H1 (cell line): ENCODE results near the gene PRSS48. TPM values are rescaled to one million over a fixed set of nuclear protein-coding genes. Genes with fewer than 3 reads are reported as not detected.

Source experiments
- CTCF ChIA-PET: fragments of 300-600 bp; sonication (Branson Sonifier 250); formaldehyde crosslinking; loops from one replicate; lab custom pipeline; 2021; ENCODE audit not compliant: partially characterized antibody; lab: Charles Lee
- POLR2A ChIA-PET: fragments of 300-600 bp; sonication (Branson Sonifier 250); formaldehyde crosslinking; loops from one replicate; lab custom pipeline; 2021; ENCODE audit warnings: inconsistent platforms; ENCODE audit not compliant: partially characterized antibody; lab: Charles Lee
- DNase-seq, 2 experiments: peaks; one replicate each; pipeline versions ENCODE4 v3.0.0 to v3.0.0-alpha.2; 2010 to 2022; ENCODE audit warnings: low spot score in 2 of 2, low read depth in 1 of 2, mixed read lengths in 1 of 2
- FAIRE-seq: peaks from 2 replicates; lab custom pipeline; 2011; peaks lifted over from hg19 to GRCh38; lab: Jason Lieb, UNC
- H2AFZ ChIP-seq: 2 replicates; pipeline ENCODE4 v1.8.1; 2012; ENCODE audit warnings: low read length, inconsistent platforms
- H2AK5ac ChIP-seq: 2 replicates; pipeline ENCODE4 v1.6.1; 2013; ENCODE audit warnings: low read depth, low read length
- H2BK120ac ChIP-seq: replicated peaks from 2 replicates; pipeline ENCODE3; 2013; ENCODE audit warnings: low read depth, low read length, inconsistent platforms
- H2BK12ac ChIP-seq: 2 replicates; pipeline ENCODE4 v1.6.1; 2013; ENCODE audit warnings: low read depth, low read length
- H2BK15ac ChIP-seq: 2 replicates; pipeline ENCODE4 v1.6.1; 2013; ENCODE audit warnings: low read length
- H2BK20ac ChIP-seq: 2 replicates; pipeline ENCODE4 v1.6.1; 2013; ENCODE audit warnings: low read length
- H2BK5ac ChIP-seq: 2 replicates; pipeline ENCODE4 v1.6.1; 2013; ENCODE audit warnings: low read depth, low read length
- H3K14ac ChIP-seq: 2 replicates; pipeline ENCODE4 v1.6.1; 2013; ENCODE audit warnings: inconsistent platforms; ENCODE audit not compliant: insufficient read length
- H3K18ac ChIP-seq: 2 replicates; pipeline ENCODE4 v1.6.1; 2013; ENCODE audit warnings: low read length; ENCODE audit errors: extremely low read depth
- H3K23ac ChIP-seq: 2 replicates; pipeline ENCODE4 v1.6.1; 2013; ENCODE audit warnings: inconsistent platforms; ENCODE audit not compliant: insufficient read length
- H3K23me2 ChIP-seq: 2 replicates; pipeline ENCODE4 v1.6.1; 2013; ENCODE audit warnings: low read depth, low read length
- H3K27ac ChIP-seq: 2 replicates; pipeline ENCODE4 v1.6.1; 2011; ENCODE audit warnings: low read depth, low read length, inconsistent platforms
- H3K27me3 ChIP-seq, 4 experiments: replicated peaks in 1 of 4; 1 replicate in 1 of 4; 2 replicates in 3 of 4; pipeline versions ENCODE4 v1.6.1 to v1.8.1; 2011 to 2013; ENCODE audit warnings: low read length in 3 of 4, mild to moderate bottlenecking in 3 of 4, inconsistent platforms in 2 of 4, mixed read lengths in 2 of 4, moderate library complexity in 1 of 4; ENCODE audit not compliant: control insufficient read depth in 3 of 4, insufficient read depth in 3 of 4; ENCODE audit errors: extremely low read depth in 1 of 4
- H3K36me3 ChIP-seq, 4 experiments: 2 replicates each; pipeline versions ENCODE4 v1.6.1 to v1.8.1; 2011 to 2013; ENCODE audit warnings: mild to moderate bottlenecking in 4 of 4, low read length in 3 of 4, moderate library complexity in 2 of 4, control low read depth in 1 of 4, inconsistent platforms in 1 of 4; ENCODE audit not compliant: insufficient read depth in 4 of 4, control insufficient read depth in 2 of 4
- H3K4ac ChIP-seq: replicated peaks from 2 replicates; pipeline ENCODE3; 2013; ENCODE audit warnings: low read length, low read depth, mixed read lengths, inconsistent platforms; ENCODE audit not compliant: insufficient read length
- H3K4me1 ChIP-seq, 4 experiments: replicated peaks in 1 of 4; 1 replicate in 1 of 4; 2 replicates in 3 of 4; pipeline versions ENCODE4 v1.6.1 to v1.8.1; 2011 to 2013; ENCODE audit warnings: low read length in 3 of 4, inconsistent platforms in 2 of 4, mixed read lengths in 1 of 4; ENCODE audit not compliant: insufficient read depth in 4 of 4, control insufficient read depth in 3 of 4
- H3K4me2 ChIP-seq, 2 experiments: 2 replicates each; pipeline versions ENCODE4 v1.6.1 to v1.8.1; 2011 to 2013; ENCODE audit warnings: low read depth in 2 of 2, low read length in 2 of 2, control low read depth in 1 of 2, inconsistent platforms in 1 of 2, mild to moderate bottlenecking in 1 of 2; ENCODE audit not compliant: insufficient read depth in 1 of 2
- H3K4me3 ChIP-seq, 4 experiments: fragments of 200-600, 300-600 bp in 1 of 4; sonication (generic), shearing (Covaris generic), sonication (Bioruptor Twin) in 1 of 4; 2 replicates each; pipeline versions ENCODE4 v1.5.1 to v1.8.1; 2011 to 2016; ENCODE audit warnings: low read length in 4 of 4, low read depth in 3 of 4, control low read depth in 2 of 4, inconsistent platforms in 2 of 4, mild to moderate bottlenecking in 2 of 4, mixed read lengths in 1 of 4, moderate library complexity in 1 of 4; ENCODE audit not compliant: insufficient read depth in 2 of 4; ENCODE audit errors: extremely low read depth in 1 of 4
- H3K56ac ChIP-seq: replicated peaks from 2 replicates; pipeline ENCODE3; 2013; ENCODE audit warnings: low read depth, mild to moderate bottlenecking, mixed read lengths, low read length, inconsistent platforms; ENCODE audit not compliant: insufficient read length
- H3K79me1 ChIP-seq: 2 replicates; pipeline ENCODE4 v1.6.1; 2013; ENCODE audit warnings: low read depth, low read length, control low read depth
- H3K79me2 ChIP-seq, 2 experiments: 2 replicates each; pipeline versions ENCODE4 v1.6.1 to v1.8.1; 2012 to 2013; ENCODE audit warnings: low read length in 2 of 2, mild to moderate bottlenecking in 2 of 2, inconsistent platforms in 1 of 2; ENCODE audit not compliant: insufficient read depth in 2 of 2, control insufficient read depth in 1 of 2
- H3K9ac ChIP-seq, 4 experiments: replicated peaks in 1 of 4; 1 replicate in 1 of 4; 2 replicates in 3 of 4; pipeline versions ENCODE4 v1.6.1 to v1.8.1; 2011 to 2013; ENCODE audit warnings: low read depth in 3 of 4, low read length in 3 of 4, control low read depth in 2 of 4, mild to moderate bottlenecking in 2 of 4, moderate library complexity in 2 of 4, inconsistent platforms in 1 of 4; ENCODE audit errors: extremely low read depth in 1 of 4
- H3K9me3 ChIP-seq, 2 experiments: 2 replicates each; pipeline versions ENCODE4 v1.6.1 to v1.8.1; 2012 to 2013; ENCODE audit warnings: mild to moderate bottlenecking in 2 of 2, moderate library complexity in 2 of 2, control low read depth in 1 of 2, inconsistent platforms in 1 of 2, low read depth in 1 of 2, low read length in 1 of 2, mixed read lengths in 1 of 2; ENCODE audit not compliant: insufficient read depth in 2 of 2
- H4K20me1 ChIP-seq, 2 experiments: replicated peaks in 1 of 2; 2 replicates each; pipeline versions ENCODE3 to v1.8.1; 2011 to 2013; ENCODE audit warnings: inconsistent platforms in 2 of 2, low read length in 2 of 2, mild to moderate bottlenecking in 1 of 2; ENCODE audit not compliant: insufficient read depth in 2 of 2, control insufficient read depth in 1 of 2
- H4K5ac ChIP-seq: 2 replicates; pipeline ENCODE4 v1.6.1; 2013; ENCODE audit warnings: low read length, low read depth, mixed read lengths, inconsistent platforms; ENCODE audit not compliant: insufficient read length
- H4K8ac ChIP-seq: 2 replicates; pipeline ENCODE4 v1.8.0; 2013; ENCODE audit warnings: mild to moderate bottlenecking, moderate library complexity, low read length, inconsistent platforms; ENCODE audit not compliant: insufficient read depth; ENCODE audit errors: extremely low read depth
- H4K91ac ChIP-seq: replicated peaks from 2 replicates; pipeline ENCODE3; 2013; ENCODE audit warnings: low read length, mixed read lengths, inconsistent platforms; ENCODE audit not compliant: insufficient read length
- CBX5 ChIP-seq: fragments of 300-800, 300-1000 bp; sonication (generic); IDR thresholded peaks from 2 replicates; pipeline ENCODE4 v1.7.1; 2016; ENCODE audit warnings: antibody characterized with exemption, low read length, low read depth
- CREB1 ChIP-seq: IDR thresholded peaks from 2 replicates; pipeline ENCODE4 v1.6.1; 2012; ENCODE audit warnings: inconsistent platforms
- CTBP2 ChIP-seq: IDR thresholded peaks from 2 replicates; pipeline ENCODE4 v1.7.0; 2011; ENCODE audit warnings: borderline replicate concordance, mild to moderate bottlenecking, moderate library complexity, mixed read lengths, low read length; ENCODE audit not compliant: insufficient read depth, insufficient read length
- E2F6 ChIP-seq: IDR thresholded peaks from 2 replicates; pipeline ENCODE4 v1.6.1; 2012; ENCODE audit warnings: inconsistent platforms
- EZH2 ChIP-seq: fragments of 200-600 bp; sonication (generic); IDR thresholded peaks from 2 replicates; pipeline ENCODE4 v1.7.1; 2012; ENCODE audit warnings: low read depth, mild to moderate bottlenecking, moderate library complexity, low read length, inconsistent platforms; ENCODE audit not compliant: severe bottlenecking
- NRF1 ChIP-seq: IDR thresholded peaks from 2 replicates; pipeline ENCODE4 v1.6.1; 2011; ENCODE audit warnings: mild to moderate bottlenecking, low read depth, low read length, improper control_type of control experiment
- POLR2AphosphoS5 ChIP-seq: IDR thresholded peaks from 2 replicates; pipeline ENCODE4 v1.6.1; 2011; ENCODE audit warnings: low read depth, low read length
- SAP30 ChIP-seq: fragments of 300-600 bp; sonication (generic); IDR thresholded peaks from 2 replicates; pipeline ENCODE4 v1.7.1; 2012; ENCODE audit warnings: low read length, moderate library complexity, mild to moderate bottlenecking, inconsistent platforms; ENCODE audit not compliant: insufficient read depth, insufficient replicate concordance
- SIX5 ChIP-seq: IDR thresholded peaks from 2 replicates; pipeline ENCODE4 v1.6.1; 2011; ENCODE audit warnings: mild to moderate bottlenecking, low read depth, low read length
- SP1 ChIP-seq: IDR thresholded peaks from 2 replicates; pipeline ENCODE4 v1.6.1; 2011; ENCODE audit warnings: low read depth, low read length
- WGBS, 2 experiments: shearing (Covaris generic) in 1 of 2; methylation state at CpG; one replicate each; pipeline versions ENCODE4 v1.1.6 to v1.1.7; 2013 to 2015; ENCODE audit warnings: low lambda C conversion rate in 2 of 2, mixed read lengths in 2 of 2, inconsistent platforms in 1 of 2, low coverage in 1 of 2, missing lambda C conversion rate in 1 of 2; ENCODE audit not compliant: insufficient replicate concordance in 2 of 2, insufficient coverage in 1 of 2, insufficient read length in 1 of 2; ENCODE audit errors: extremely low coverage in 1 of 2, missing lambda C conversion rate in 1 of 2; 5-methylcytosine and 5-hydroxymethylcytosine counted together
- polyA plus RNA-seq, 7 experiments: library from polyadenylated mRNA; depleted of rRNA in 3 of 7; stranded (reverse) in 5 of 7; unstranded in 2 of 7; fragments of >200 nt in 5 of 7; fragments of 200-250 nt in 2 of 7; gene quantifications; 1 replicate in 5 of 7; 2 replicates in 1 of 7; 4 replicates in 1 of 7; pipeline versions ENCODE4 v1.2.1 to v1.2.3, GENCODE V29; 2011 to 2013; ENCODE audit warnings: missing spikeins in 2 of 7, mixed read lengths in 2 of 7
- total RNA-seq: library from RNA; stranded (reverse); fragmentation: NEBNext Ultra II Directional; extraction: Animal tissue kit (Norgen Biotek cat#: 25700); gene quantifications from 2 replicates; pipeline ENCODE4 v1.2.1, GENCODE V29; 2021

The PRSS48 gene
- total and polyA plus RNA-seq, 2 of the 8 experiments (the other 6 are each of a cell fraction or from before 2014, with no cell fraction given) = not detected

GRCh38 chr4:151339467-151339866 is 62.5 kb downstream of the PRSS48 start:
- DNase-seq (no peak), FAIRE-seq (no peak)
- H3K18ac ChIP-seq = no peak overlapping the region
- ChIA-PET POLR2A (interaction anchor here (1.9 kb wide), 1 partner anchor 15 kb away, joined by 11 read pairs; the partner anchor contains the start of gene SH3D19), CTCF (interaction anchor here (0.8 kb wide), 1 partner anchor 14 kb away, joined by 3 read pairs; no protein-coding TSS in a partner anchor)
- no peak overlapping the region for H2BK12ac ChIP-seq
- no peak overlapping the region for H3K9ac ChIP-seq
- no peaks in the 10 kb centered on the region for H3K79me1 ChIP-seq
- H3K9me3 ChIP-seq = no peaks in the 10 kb centered on the region
- H2AK5ac ChIP-seq = no peak overlapping the region
- H4K20me1 ChIP-seq = no peaks in the 10 kb centered on the region
- H2BK20ac ChIP-seq = no peak overlapping the region
- no peak overlapping the region for H3K4me3 ChIP-seq
- H3K56ac ChIP-seq = no peak overlapping the region
- H3K4ac ChIP-seq = no peak overlapping the region
- no peak overlapping the region for H2BK5ac ChIP-seq
- H3K27ac ChIP-seq = no peak overlapping the region
- no peaks in the 10 kb centered on the region for H3K36me3 ChIP-seq
- no peak overlapping the region for H4K91ac ChIP-seq
- H2AFZ ChIP-seq = no peak overlapping the region
- no peaks in the 10 kb centered on the region for H3K4me1 ChIP-seq
- H3K23ac ChIP-seq = no peak overlapping the region
- H2BK120ac ChIP-seq = no peak overlapping the region
- no peak overlapping the region for H4K5ac ChIP-seq
- H2BK15ac ChIP-seq = no peak overlapping the region
- H3K79me2 ChIP-seq = no peaks in the 10 kb centered on the region
- H3K27me3 ChIP-seq = no peaks in the 10 kb centered on the region
- WGBS, 2 experiments = 89% methylated on average over 2 of the region's 2 CpGs; no CpG with 5 or more reads in 1 of the 2 experiments
- H3K14ac ChIP-seq = no peak overlapping the region
- no peak overlapping the region for H4K8ac ChIP-seq
- no peaks in the 10 kb centered on the region for H3K23me2 ChIP-seq
- no peak overlapping the region for H3K4me2 ChIP-seq
- TF ChIP-seq NRF1 (no peak), EZH2 (no peak), POLR2AphosphoS5 (no peak), SP1 (no peak), CBX5 (no peak), CREB1 (no peak), CTBP2 (no peak), SAP30 (no peak), SIX5 (no peak), E2F6 (no peak)
